ENCODE data around the gene LGR6.

The LGR6 gene

DNA sequence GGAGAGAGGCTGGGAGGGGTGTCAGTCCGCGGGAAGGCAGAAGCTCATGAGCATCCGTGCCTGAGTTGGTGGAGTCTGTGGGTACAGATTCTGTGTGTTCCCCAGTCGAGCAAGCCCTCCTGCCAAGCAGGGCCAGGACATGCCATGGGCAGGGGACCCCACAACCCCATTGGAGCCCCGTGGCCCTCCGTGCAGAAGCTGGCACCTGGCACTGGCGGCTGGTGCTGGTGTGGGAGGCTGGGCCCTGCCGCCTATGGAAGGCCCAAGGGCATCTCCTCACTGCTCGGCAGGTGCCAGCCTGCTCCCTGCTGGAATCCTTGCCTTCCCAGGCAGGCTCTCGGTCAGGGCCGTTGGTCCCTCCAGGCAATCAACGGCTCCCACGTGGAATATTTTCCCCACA lies 74.4 kb downstream of the LGR6 start:
- DNase-seq = peak in 1 of 2 experiments; percentile 2

- no peak for DNase-seq
These were observed 75.2 kb downstream of the LGR6 start for GRCh38 chr1:202268817-202269216.

DNA sequence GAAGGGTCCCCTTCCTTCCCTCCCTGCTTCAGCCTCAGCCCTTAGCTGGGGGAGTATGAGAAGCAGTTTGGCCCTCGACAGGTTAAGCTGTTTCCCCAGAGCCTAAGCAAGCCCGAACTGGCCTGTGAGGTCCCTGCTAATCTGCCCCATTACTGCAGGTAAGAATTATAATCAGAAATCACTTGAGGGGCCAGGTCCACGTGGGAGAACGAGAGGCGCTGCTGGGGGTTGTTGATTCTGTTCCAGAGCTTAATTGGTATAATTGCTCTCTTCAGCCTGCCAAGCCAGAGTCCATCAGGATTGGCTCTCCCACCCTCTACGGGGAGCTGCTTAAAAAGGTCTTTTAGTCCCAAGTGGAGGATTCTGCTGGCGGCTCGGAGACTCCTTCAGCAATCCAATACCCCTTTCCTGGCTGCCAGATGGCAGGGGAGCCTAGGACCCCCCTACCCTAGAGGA lies 77.3 kb downstream of the LGR6 start:
- DNase-seq = no peak

DNA sequence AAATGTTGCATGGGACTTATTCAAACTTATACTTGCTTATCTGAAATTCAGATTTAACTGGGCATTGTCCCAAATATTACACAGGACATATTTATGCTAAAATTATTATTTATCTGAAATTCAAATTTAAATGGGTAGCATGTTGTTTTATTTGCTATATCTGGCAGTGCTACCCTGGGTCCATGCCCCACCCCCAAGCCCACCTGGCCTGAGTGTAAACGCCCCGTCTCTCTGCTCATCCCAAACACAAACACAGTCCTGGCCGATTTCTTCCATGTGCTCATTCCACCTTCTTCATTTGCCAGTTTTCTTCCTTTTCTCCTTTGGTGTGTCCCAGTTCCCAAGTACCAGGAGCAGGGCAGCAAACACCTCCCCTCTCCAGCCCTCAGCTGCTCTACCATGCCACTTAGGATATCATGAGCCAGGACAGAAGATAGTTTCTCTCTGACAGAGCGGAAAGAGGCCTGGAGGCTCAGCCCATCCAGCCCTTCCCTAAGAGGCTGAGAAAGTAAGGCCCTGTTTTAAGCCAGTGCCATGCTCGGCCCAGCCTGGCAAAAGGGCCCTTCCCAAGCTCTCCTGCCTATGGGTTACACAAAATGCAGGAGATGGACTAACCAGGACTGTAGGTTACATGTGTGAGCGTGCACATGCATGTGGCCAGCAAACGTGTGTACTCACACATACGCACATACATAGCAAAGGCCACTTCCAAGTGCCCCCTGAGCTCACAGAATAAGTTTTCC lies 78.7 kb downstream of the LGR6 start:
- DNase-seq = no peak

DNA sequence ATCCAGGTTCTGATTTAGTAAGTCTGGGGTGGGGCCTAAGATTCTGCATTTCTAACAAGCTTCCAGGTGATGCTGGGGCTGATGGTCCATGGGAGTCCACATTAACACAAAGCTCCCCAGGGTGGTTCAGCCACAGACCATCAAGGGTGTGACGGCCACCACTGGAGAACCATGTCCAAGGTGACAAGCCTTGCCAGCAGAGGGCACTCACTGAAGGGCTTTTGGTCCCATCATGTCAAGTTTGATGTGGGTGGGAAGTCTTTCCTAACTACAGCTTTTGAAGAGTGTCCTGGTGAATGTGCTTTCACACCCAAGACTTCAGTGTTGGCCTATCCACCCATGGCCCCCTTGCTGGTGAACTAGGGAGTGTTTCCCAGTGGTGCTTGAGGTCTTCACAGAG lies 81.0 kb downstream of the LGR6 start:
- peak; percentile 53 to 61 for DNase-seq

- DNase-seq = no peak
These were observed 81.6 kb downstream of the LGR6 start for GRCh38 chr1:202275061-202275770.

- peak in 1 of 2 experiments; percentile 10 for DNase-seq
These were observed 82.6 kb downstream of the LGR6 start for GRCh38 chr1:202276081-202276715.

DNA sequence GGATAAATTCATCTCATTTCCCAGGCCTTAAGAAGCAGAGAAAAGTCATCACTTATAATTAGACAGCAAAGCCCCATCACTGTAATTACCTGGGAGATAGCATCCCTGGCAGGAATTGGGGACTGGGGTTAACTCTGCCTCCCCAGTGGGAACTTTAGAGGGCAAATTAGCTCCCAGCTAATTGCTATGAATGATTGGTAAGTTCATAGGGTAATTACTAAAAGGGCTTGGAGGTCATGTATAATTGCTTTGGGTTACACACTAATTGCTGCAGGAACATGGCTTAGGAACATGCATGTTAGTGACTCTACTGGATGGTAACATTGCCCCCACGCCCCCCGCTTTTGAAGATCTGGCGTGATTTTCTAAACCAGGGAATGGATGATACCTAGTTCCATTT lies 83.3 kb downstream of the LGR6 start:
- no peak for DNase-seq

DNA sequence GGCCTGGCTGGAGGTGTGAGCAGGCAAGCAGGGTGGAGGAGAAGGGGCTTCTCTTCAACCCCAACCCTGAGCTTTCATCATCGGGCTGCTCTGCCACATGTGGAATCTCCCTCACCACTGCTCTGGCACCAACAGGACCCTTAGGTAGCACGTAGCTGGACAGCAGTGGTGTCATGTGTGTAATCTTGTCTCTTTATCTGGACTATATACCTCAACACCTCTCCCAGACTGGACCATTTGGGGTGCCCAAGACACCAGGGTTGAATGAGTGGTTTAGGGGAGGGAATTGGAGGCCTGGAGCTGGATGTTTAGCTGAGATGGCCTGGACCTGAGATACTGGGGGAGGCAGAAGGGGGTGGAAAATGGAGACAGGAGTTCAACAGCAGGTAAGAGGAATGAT lies 85.2 kb downstream of the LGR6 start:
- DNase-seq = peak in 1 of 2 experiments; percentile 14

- DNase-seq = no peak
These were observed 86.2 kb downstream of the LGR6 start for GRCh38 chr1:202279806-202280205.

DNA sequence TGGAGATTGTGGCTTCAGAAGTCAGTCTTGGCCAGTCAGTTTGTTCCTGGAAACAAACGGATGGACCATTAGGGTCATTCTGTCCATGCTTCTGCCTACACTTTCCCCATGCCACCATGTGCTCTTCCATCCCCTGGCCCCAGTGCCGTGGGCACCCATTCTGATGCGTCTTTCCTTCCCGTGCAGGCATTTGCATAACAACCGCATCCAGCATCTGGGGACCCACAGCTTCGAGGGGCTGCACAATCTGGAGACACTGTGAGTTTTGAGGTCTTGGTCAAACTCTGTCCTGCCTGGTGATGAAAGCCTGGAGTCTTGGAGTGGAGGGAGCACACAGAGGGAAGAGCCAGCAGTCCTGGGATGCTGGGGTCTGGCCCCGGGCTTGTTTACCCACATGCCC lies 87.0 kb downstream of the LGR6 start:
- peak in 1 of 2 experiments; percentile 11 for DNase-seq

DNA sequence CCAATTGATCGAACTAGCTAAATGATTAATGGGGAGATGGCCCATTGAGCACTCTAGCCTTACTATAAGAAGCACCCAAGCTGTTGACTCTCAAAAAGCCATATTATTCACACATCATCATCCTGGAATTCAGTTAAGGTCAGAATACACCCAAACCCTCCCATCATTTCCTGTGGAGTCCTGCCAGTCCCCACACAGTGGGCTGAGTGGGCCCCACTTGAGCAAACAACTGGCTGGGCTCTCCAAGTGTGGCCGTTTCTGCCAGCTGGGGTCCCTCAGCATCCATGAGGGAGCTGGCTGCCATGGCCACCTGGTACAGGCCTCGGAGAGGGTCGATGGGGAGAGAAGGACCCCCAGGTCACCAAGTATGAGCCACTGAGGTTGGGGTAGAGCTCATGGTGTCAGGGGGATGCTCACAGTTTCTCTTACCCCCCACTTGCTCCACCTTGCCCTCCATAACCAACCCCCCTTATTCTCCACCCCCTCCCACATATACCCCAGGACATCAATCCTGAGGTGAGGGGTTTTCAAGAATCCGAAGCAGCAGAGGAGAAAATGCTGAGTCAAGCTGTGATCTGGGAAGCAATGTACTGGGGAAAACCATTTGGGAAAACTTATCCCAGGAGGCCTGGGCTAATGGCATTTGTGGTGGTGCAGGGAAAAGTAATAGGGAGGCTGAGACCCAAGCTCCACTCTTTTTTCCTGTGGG lies 87.9 kb downstream of the LGR6 start:
- DNase-seq = no peak

DNA sequence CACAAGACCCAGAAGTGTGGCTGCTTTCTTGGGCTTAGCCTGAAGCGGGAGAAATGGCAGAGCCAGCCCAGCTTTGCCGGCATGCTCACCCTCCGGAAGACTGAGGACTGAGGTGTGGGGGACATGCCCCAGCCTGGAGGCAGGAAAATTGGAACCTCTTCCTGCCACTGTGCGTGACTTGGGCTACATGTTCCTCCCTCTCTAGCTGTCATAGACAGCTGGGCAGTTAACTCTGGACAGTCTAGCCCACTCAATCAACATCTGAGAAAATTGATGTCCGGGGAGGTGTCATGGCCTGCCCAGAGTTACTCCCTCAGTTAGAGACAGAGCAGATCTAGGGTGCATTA lies 88.4 kb downstream of the LGR6 start:
- DNase-seq = no peak

DNA sequence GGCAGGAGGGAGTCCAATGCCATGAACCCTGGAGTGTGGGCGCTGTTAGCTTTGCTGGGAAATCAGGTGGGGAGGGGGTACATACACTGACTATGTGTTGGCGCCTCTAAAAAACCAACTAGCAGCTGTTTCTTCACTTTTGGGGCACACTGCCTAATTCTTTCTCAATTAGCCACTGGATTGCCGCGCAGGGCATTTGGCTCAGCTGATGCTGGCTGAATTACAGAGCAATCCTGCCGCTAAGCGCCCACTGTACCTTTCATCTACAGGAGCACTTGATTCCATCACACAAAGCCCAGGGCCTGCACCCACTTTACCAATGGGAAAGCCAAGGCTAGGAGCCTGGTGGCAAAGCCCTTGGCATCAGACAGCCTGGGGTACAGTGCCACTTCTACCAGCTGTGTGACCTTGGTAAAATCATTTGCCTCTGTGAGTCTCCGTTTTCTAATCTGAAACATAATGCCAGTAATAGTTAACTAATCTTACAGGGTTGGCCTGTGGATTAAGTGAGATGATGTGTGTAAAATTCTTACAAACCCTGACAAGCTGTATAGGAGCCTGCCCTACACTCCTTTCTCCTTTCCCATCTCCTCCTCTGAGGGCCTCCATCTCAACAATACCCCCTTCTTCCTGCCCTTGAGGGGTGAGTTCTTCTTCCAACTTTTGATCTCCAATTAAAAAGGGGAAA lies 89.1 kb downstream of the LGR6 start:
- DNase-seq = no peak

- peak in 1 of 2 experiments; percentile 23 for DNase-seq
These were observed 89.8 kb downstream of the LGR6 start for GRCh38 chr1:202283379-202283844.

GRCh38 chr1:202283991-202284390 lies 90.4 kb downstream of the LGR6 start:
- no peak for DNase-seq

DNA sequence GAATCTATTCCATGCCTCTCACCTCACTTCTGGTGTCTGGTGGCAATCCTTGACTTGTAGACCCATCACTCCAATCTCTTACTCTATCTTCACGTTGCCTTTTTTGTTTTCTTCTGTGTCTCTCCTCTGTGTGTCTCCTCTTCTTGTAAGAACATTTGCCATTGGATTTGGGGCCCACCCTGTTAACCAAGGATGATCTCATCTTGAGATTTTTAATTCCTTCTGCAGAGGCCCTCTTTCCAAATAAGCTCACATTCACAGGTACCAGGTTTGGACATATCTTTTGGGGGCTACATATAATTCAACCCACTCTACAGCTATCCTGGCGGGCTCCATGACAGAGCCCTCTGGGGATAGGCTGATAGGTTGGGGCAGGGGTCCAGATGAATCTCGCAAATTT lies 92.3 kb downstream of the LGR6 start:
- no peak for DNase-seq

- DNase-seq = no peak
These were observed 93.1 kb downstream of the LGR6 start for GRCh38 chr1:202286622-202287097.

DNA sequence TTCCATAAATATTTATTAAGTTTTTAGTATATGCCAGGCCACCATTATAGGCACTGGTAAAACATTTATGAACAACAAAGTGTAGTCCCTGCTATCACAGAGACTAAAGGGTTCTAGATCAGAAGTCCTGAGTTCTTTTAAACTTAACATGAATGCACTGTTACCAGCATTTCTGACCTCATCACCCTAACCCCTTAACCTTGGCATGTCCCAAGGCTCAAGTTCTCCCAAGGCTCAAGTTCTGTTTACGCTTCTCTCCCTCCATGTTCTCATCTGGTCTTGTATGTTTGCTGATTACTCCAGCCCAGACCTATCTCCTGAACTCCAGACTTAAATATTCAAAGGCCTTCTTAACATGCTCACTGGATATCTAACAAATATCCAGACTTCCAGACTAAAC lies 93.6 kb downstream of the LGR6 start:
- DNase-seq = no peak

- DNase-seq = no peak
These were observed 94.6 kb downstream of the LGR6 start for GRCh38 chr1:202288177-202288576.

DNA sequence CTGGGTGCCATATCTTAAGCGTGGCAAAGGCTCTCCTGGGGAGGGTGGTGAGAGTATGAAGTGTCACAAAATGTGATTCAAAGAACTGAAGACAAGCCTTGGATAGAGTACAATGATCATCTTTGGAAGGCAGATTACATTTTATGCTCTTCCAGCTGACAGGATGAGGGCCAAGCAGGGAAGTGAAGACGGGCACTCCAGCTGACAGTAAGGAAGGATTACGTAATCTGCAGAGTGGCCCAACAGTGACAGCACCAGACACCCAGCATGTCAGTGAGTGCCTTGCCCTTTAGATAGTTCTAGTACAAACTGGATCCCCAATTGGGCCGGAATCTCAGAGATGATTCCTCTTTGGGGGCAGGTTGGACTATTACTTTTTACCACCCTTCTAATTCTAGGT lies 95.4 kb downstream of the LGR6 start:
- no peak for DNase-seq

DNA sequence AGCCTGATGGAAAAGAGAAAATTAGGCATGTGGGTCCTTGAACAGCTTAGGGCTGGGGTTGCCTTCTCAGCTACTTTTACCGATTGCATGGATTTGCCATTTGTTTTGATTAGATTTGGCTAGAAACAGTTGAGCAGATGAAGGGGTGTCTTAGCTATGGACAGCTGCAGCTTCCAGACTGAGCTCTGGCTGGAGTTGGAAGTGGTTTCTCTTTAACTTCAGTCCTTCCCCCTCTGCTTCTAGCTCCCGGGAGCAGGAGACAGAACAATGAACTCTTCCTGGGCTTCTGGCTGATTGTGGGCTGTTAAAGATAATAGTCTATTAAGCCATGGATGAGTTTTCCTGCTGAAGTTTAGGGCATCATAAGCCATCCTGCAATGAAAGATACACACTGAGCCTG lies 97.4 kb downstream of the LGR6 start:
- DNase-seq = no peak
